GM23338 (cell line): Measurements from ENCODE around the gene TSPAN12. TPM values are rescaled to one million over a fixed set of nuclear protein-coding genes. Genes with fewer than 3 reads are reported as not detected.

Experiments used
- ATAC-seq: fragments of 200-7000 bp; cut with Tn5 transposase; 3 replicates; pipeline ENCODE4 v1.9.1; 2020
- DNase-seq: peaks from one replicate; pipeline ENCODE4 v3.0.0-alpha.2; 2015; ENCODE audit warnings: low spot score
- H2AFZ ChIP-seq: fragments of 200-600 bp; sonication (generic); 2 replicates; pipeline ENCODE4 v1.8.0; 2016; ENCODE audit warnings: antibody characterized with exemption, mild to moderate bottlenecking, moderate library complexity
- H3F3A ChIP-seq: fragments of 200-600 bp; sonication (generic); replicated peaks from 2 replicates; pipeline ENCODE4 v1.8.0; 2017; ENCODE audit warnings: antibody characterized with exemption, mixed run types, low read depth
- H3K27ac ChIP-seq: fragments of 200-600 bp; sonication (generic); 2 replicates; pipeline ENCODE4 v1.6.1; 2016; ENCODE audit warnings: low read depth
- H3K27me3 ChIP-seq: fragments of 200-600 bp; sonication (generic); 2 replicates; pipeline ENCODE4 v1.8.0; 2016; ENCODE audit warnings: mild to moderate bottlenecking, mixed run types, moderate library complexity; ENCODE audit not compliant: insufficient read depth
- H3K36me3 ChIP-seq: fragments of 200-600 bp; sonication (generic); 2 replicates; pipeline ENCODE4 v1.8.0; 2016; ENCODE audit warnings: mild to moderate bottlenecking; ENCODE audit not compliant: insufficient read depth
- H3K4me1 ChIP-seq: fragments of 200-600 bp; sonication (generic); 2 replicates; pipeline ENCODE4 v1.8.0; 2016; ENCODE audit warnings: mild to moderate bottlenecking, moderate library complexity; ENCODE audit not compliant: insufficient read depth
- H3K4me2 ChIP-seq: fragments of 200-600 bp; sonication (generic); 2 replicates; pipeline ENCODE4 v1.7.1; 2017; ENCODE audit warnings: mixed run types
- H3K4me3 ChIP-seq: fragments of 200-600 bp; sonication (generic); 2 replicates; pipeline ENCODE4 v1.6.1; 2016; ENCODE audit warnings: mixed run types
- H3K79me2 ChIP-seq: fragments of 200-600 bp; sonication (generic); replicated peaks from 2 replicates; pipeline ENCODE4 v1.8.0; 2017; ENCODE audit warnings: mild to moderate bottlenecking; ENCODE audit not compliant: insufficient read depth
- H3K9me2 ChIP-seq: fragments of 200-600 bp; sonication (generic); 2 replicates; pipeline ENCODE4 v1.8.0; 2017; ENCODE audit not compliant: insufficient read depth
- H4K20me1 ChIP-seq: fragments of 200-600 bp; sonication (generic); replicated peaks from 2 replicates; pipeline ENCODE4 v1.8.0; 2017; ENCODE audit warnings: mild to moderate bottlenecking; ENCODE audit not compliant: insufficient read depth
- H3K27ac Mint-ChIP-seq: 2 replicates; pipeline ENCODE4 v1.8.0; 2020; ENCODE audit warnings: inconsistent platforms, mild to moderate bottlenecking, moderate library complexity, mixed read lengths
- H3K27me3 Mint-ChIP-seq: 3 replicates; pipeline ENCODE4 v1.8.0; 2022; ENCODE audit warnings: low read depth, mild to moderate bottlenecking, moderate library complexity, mixed read lengths, inconsistent platforms; ENCODE audit not compliant: insufficient read depth, poor library complexity
- H3K36me3 Mint-ChIP-seq: 3 replicates; pipeline ENCODE4 v1.8.0; 2021; ENCODE audit warnings: low read depth, mild to moderate bottlenecking, inconsistent platforms, moderate library complexity, mixed read lengths
- H3K4me1 Mint-ChIP-seq: 3 replicates; pipeline ENCODE4 v1.8.0; 2020; ENCODE audit warnings: mild to moderate bottlenecking, inconsistent platforms, mixed read lengths
- H3K4me3 Mint-ChIP-seq: 3 replicates; pipeline ENCODE4 v1.8.0; 2021; ENCODE audit warnings: moderate library complexity, mild to moderate bottlenecking, inconsistent platforms, mixed read lengths
- H3K9me3 Mint-ChIP-seq: 3 replicates; pipeline ENCODE4 v1.8.0; 2020; ENCODE audit warnings: moderate library complexity, mild to moderate bottlenecking, inconsistent platforms, mixed read lengths
- CREB1 ChIP-seq: fragments of 250-450 bp; sonication (Bioruptor Pico); IDR thresholded peaks from 2 replicates; pipeline ENCODE4 v1.5.0; 2020; ENCODE audit warnings: low read depth, mild to moderate bottlenecking, moderate library complexity
- CTCF ChIP-seq, 2 experiments: fragments of 200-600 bp in 1 of 2; sonication (generic) in 1 of 2; conservative IDR thresholded peaks; 2 replicates each; pipeline versions ENCODE4 v1.5.1 to v1.6.1; 2016 to 2017; ENCODE audit warnings: antibody characterized with exemption in 2 of 2, low read depth in 2 of 2, mild to moderate bottlenecking in 2 of 2, moderate library complexity in 1 of 2
- EZH2phosphoT487 ChIP-seq: fragments of 200-600 bp; sonication (generic); IDR thresholded peaks from one replicate; pipeline ENCODE4 v1.8.1; 2018; ENCODE audit warnings: antibody characterized with exemption; ENCODE audit not compliant: unreplicated experiment
- JUNB ChIP-seq: IDR thresholded peaks from one replicate; pipeline ENCODE4 v1.6.1; 2016; ENCODE audit warnings: antibody characterized with exemption; ENCODE audit not compliant: unreplicated experiment
- POLR2AphosphoS5 ChIP-seq: IDR thresholded peaks from 2 replicates; pipeline ENCODE4 v1.6.1; 2016; ENCODE audit warnings: antibody characterized with exemption, low read depth
- ZNF114 ChIP-seq: fragments of 250-450 bp; sonication (Bioruptor Pico); IDR thresholded peaks from 2 replicates; pipeline ENCODE4 v1.5.0; 2020; ENCODE audit warnings: mild to moderate bottlenecking, moderate library complexity
- polyA plus RNA-seq: library from polyadenylated mRNA; unstranded; fragments of >200 nt; fragmentation: Nextera tagmentation; extraction: Ambion mirVana; gene quantifications from 2 replicates; pipeline ENCODE4 v1.2.1, GENCODE V29; 2016
- total RNA-seq: library from RNA; depleted of rRNA; stranded (reverse); fragments of >200 nt; shearing (Covaris generic); gene quantifications from 2 replicates; pipeline ENCODE4 v1.2.3, GENCODE V29; 2014
- TF ChIP-seq, protein P1 (sequence below): IDR thresholded peaks from one replicate; pipeline ENCODE4 v1.6.1; 2018; ENCODE audit warnings: antibody characterized with exemption; ENCODE audit not compliant: unreplicated experiment

The TSPAN12 gene
- total and polyA plus RNA-seq, 2 experiments from 2014 or later: 9.7 to 11.7 TPM

GRCh38 chr7:120792861-120793130 lies 65.1 kb downstream of the TSPAN12 start:
- Histone ChIP-seq H3K27me3 (no peaks in the 10 kb centered on the region), H4K20me1 (no peaks in the 10 kb centered on the region), H3K4me1 (peaks cover 4% of the 10 kb centered on the region), H3K4me2 (no peak overlapping the region), H3K79me2 (no peaks in the 10 kb centered on the region), H3K4me3 (no peak overlapping the region), H3F3A (no peaks in the 10 kb centered on the region), H3K36me3 (no peaks in the 10 kb centered on the region), H3K9me2 (no peaks in the 10 kb centered on the region), H3K27ac (no peak overlapping the region), H2AFZ (no peak overlapping the region)
- Mint-ChIP-seq H3K36me3 (peaks cover 10% of the 10 kb centered on the region), H3K4me1 (peaks cover 20% of the 10 kb centered on the region), H3K9me3 (peaks cover 7% of the 10 kb centered on the region; the same call in 2 of the 3 replicates), H3K27ac (no peak overlapping the region), H3K27me3 (peaks cover 2% of the 10 kb centered on the region), H3K4me3 (no peak overlapping the region)
- TF ChIP-seq CTCF (conservative IDR thresholded peaks at IDR 0.05; ENCODE audit: low read depth in 2 of 2): no peak
- no peak for TF ChIP-seq CREB1 (CRISPR knock-in tag)
- no peak for TF ChIP-seq ZNF114 (CRISPR knock-in tag)
- TF ChIP-seq JUNB: no peak
- DNase-seq: no peak
- no peak for ATAC-seq

DNA sequence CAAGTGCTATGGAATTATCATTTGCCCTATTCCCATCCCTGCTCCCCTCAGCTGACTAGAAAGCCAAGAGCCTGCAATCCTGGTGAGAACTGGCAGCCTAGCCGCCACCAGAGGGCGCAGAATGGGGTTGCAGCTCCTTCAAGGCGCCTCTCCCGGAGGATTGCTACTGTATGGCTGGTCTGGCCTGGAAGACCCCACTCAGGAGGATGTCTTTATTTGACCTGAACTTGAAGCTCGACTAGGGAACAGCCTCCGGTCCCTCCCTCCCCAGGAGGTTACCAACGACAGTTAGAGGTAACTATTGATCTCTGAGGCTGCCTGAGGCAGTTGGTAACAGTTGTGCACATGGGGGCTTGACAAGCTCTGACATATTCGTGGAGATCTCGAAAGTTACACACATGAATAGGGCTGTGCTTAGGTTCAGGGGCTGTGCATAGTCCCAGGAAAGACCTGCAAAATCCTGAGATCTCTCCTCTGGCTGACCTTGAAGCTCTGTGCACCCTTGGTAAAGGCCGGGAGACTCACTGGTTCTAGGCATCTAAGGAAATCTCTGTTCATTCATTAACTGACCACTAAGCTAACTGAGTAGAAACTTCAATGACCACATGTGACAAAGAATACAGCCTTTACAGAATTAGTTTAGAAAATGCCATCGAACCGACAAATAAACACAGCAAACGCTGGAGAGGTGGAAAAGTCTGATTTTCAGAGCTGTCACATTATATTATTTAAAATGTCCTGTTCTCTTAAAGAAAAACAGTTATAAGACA lies 65.7 kb downstream of the TSPAN12 start:
- Histone ChIP-seq H3K27ac (no peak overlapping the region), H2AFZ (no peak overlapping the region), H3K79me2 (no peaks in the 10 kb centered on the region), H3K36me3 (no peaks in the 10 kb centered on the region), H3K27me3 (no peaks in the 10 kb centered on the region), H3K4me3 (no peak overlapping the region), H3K4me1 (peaks cover 4% of the 10 kb centered on the region), H3F3A (no peaks in the 10 kb centered on the region), H3K9me2 (no peaks in the 10 kb centered on the region), H3K4me2 (no peak overlapping the region), H4K20me1 (no peaks in the 10 kb centered on the region)
- Mint-ChIP-seq H3K9me3 (peaks cover 3% of the 10 kb centered on the region; the same call in 2 of the 3 replicates), H3K27me3 (peaks cover 2% of the 10 kb centered on the region), H3K36me3 (peaks cover 6% of the 10 kb centered on the region; the same call in 2 of the 3 replicates), H3K4me1 (peaks cover 18% of the 10 kb centered on the region), H3K4me3 (no peak overlapping the region), H3K27ac (no peak overlapping the region; the same call in 1 of the 2 replicates)
- peak; percentile 95 for TF ChIP-seq CTCF (conservative IDR thresholded peaks at IDR 0.05; ENCODE audit: low read depth in 2 of 2)
- TF ChIP-seq POLR2AphosphoS5: no peak
- TF ChIP-seq, protein P1, sequence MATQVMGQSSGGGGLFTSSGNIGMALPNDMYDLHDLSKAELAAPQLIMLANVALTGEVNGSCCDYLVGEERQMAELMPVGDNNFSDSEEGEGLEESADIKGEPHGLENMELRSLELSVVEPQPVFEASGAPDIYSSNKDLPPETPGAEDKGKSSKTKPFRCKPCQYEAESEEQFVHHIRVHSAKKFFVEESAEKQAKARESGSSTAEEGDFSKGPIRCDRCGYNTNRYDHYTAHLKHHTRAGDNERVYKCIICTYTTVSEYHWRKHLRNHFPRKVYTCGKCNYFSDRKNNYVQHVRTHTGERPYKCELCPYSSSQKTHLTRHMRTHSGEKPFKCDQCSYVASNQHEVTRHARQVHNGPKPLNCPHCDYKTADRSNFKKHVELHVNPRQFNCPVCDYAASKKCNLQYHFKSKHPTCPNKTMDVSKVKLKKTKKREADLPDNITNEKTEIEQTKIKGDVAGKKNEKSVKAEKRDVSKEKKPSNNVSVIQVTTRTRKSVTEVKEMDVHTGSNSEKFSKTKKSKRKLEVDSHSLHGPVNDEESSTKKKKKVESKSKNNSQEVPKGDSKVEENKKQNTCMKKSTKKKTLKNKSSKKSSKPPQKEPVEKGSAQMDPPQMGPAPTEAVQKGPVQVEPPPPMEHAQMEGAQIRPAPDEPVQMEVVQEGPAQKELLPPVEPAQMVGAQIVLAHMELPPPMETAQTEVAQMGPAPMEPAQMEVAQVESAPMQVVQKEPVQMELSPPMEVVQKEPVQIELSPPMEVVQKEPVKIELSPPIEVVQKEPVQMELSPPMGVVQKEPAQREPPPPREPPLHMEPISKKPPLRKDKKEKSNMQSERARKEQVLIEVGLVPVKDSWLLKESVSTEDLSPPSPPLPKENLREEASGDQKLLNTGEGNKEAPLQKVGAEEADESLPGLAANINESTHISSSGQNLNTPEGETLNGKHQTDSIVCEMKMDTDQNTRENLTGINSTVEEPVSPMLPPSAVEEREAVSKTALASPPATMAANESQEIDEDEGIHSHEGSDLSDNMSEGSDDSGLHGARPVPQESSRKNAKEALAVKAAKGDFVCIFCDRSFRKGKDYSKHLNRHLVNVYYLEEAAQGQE: no peak
- TF ChIP-seq EZH2phosphoT487: no peak
- no peak for TF ChIP-seq CREB1 (CRISPR knock-in tag)
- ATAC-seq (peak; percentile 100), DNase-seq (peak; percentile 94)
